GM23338 (cell line): ENCODE measurements around the gene RPL10A.

Experiments used
- CREB1 ChIP-seq: fragments of 250-450 bp; sonication (Bioruptor Pico); IDR thresholded peaks from 2 replicates; pipeline ENCODE4 v1.5.0; 2020; ENCODE audit warnings: low read depth, mild to moderate bottlenecking, moderate library complexity
- EZH2phosphoT487 ChIP-seq: fragments of 200-600 bp; sonication (generic); IDR thresholded peaks from one replicate; pipeline ENCODE4 v1.8.1; 2018; ENCODE audit warnings: antibody characterized with exemption; ENCODE audit not compliant: unreplicated experiment
- JUNB ChIP-seq: IDR thresholded peaks from one replicate; pipeline ENCODE4 v1.6.1; 2016; ENCODE audit warnings: antibody characterized with exemption; ENCODE audit not compliant: unreplicated experiment
- NANOG ChIP-seq: IDR thresholded peaks from 2 replicates; pipeline ENCODE4 v1.6.1; 2016; ENCODE audit warnings: antibody characterized with exemption, borderline replicate concordance
- POLR2AphosphoS5 ChIP-seq: IDR thresholded peaks from 2 replicates; pipeline ENCODE4 v1.6.1; 2016; ENCODE audit warnings: antibody characterized with exemption, low read depth
- TF ChIP-seq, protein P1 (sequence below), 2 experiments: fragments of 200-600 bp in 1 of 2; sonication (generic) in 1 of 2; conservative IDR thresholded peaks; 2 replicates each; pipeline versions ENCODE4 v1.5.1 to v1.6.1; 2016 to 2017; ENCODE audit warnings: antibody characterized with exemption in 2 of 2, low read depth in 2 of 2, mild to moderate bottlenecking in 2 of 2, moderate library complexity in 1 of 2
- TF ChIP-seq, protein P2 (sequence below): IDR thresholded peaks from one replicate; pipeline ENCODE4 v1.6.1; 2018; ENCODE audit warnings: antibody characterized with exemption; ENCODE audit not compliant: unreplicated experiment
- TF ChIP-seq, protein P3 (sequence below): IDR thresholded peaks from 2 replicates; pipeline ENCODE4 v1.6.1; 2016; ENCODE audit warnings: antibody characterized with exemption

DNA sequence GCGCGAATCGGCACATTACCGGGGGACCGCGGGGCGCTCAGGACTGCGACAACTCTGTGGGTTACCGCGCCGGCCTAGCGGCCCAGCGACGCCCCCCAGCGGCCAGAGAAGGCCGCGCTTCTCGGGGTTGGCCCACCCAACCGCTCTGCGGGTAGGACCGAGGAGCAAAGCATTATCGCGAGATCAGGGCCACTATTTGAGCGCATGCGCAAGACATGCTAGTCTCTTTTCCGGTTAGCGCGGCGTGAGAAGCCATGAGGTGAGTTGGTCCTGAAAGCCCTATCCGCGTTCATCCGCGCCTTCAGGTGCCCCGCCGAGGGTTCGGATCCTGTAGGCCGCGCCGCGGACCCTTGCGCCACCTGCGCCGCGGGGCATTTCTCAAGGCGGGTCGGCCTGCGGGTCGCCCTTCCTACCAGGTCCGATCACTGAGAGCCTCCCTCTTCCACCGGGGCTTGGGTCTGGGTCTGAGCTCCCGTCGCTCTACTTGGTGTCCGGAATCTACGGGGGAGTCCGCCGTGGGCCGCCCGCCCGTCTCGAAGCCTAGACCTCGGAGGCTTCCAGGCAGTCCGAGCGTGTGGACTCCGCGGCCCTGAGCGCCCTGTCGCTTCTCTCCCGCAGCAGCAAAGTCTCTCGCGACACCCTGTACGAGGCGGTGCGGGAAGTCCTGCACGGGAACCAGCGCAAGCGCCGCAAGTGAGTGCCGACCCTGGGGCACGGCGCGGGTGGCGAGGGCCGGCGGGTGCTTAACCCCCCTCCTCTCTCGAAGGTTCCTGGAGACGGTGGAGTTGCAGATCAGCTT is at the start of gene RPL10A:
- TF ChIP-seq, protein P1, sequence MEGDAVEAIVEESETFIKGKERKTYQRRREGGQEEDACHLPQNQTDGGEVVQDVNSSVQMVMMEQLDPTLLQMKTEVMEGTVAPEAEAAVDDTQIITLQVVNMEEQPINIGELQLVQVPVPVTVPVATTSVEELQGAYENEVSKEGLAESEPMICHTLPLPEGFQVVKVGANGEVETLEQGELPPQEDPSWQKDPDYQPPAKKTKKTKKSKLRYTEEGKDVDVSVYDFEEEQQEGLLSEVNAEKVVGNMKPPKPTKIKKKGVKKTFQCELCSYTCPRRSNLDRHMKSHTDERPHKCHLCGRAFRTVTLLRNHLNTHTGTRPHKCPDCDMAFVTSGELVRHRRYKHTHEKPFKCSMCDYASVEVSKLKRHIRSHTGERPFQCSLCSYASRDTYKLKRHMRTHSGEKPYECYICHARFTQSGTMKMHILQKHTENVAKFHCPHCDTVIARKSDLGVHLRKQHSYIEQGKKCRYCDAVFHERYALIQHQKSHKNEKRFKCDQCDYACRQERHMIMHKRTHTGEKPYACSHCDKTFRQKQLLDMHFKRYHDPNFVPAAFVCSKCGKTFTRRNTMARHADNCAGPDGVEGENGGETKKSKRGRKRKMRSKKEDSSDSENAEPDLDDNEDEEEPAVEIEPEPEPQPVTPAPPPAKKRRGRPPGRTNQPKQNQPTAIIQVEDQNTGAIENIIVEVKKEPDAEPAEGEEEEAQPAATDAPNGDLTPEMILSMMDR (conservative IDR thresholded peaks at IDR 0.05; ENCODE audit: low read depth in 2 of 2), result peak; percentile 87 to 93
- peak; percentile 100 for TF ChIP-seq POLR2AphosphoS5
- TF ChIP-seq EZH2phosphoT487, result no peak
- peak; percentile 60 for TF ChIP-seq CREB1 (CRISPR knock-in tag)
- no peak for TF ChIP-seq JUNB
- TF ChIP-seq, protein P2, sequence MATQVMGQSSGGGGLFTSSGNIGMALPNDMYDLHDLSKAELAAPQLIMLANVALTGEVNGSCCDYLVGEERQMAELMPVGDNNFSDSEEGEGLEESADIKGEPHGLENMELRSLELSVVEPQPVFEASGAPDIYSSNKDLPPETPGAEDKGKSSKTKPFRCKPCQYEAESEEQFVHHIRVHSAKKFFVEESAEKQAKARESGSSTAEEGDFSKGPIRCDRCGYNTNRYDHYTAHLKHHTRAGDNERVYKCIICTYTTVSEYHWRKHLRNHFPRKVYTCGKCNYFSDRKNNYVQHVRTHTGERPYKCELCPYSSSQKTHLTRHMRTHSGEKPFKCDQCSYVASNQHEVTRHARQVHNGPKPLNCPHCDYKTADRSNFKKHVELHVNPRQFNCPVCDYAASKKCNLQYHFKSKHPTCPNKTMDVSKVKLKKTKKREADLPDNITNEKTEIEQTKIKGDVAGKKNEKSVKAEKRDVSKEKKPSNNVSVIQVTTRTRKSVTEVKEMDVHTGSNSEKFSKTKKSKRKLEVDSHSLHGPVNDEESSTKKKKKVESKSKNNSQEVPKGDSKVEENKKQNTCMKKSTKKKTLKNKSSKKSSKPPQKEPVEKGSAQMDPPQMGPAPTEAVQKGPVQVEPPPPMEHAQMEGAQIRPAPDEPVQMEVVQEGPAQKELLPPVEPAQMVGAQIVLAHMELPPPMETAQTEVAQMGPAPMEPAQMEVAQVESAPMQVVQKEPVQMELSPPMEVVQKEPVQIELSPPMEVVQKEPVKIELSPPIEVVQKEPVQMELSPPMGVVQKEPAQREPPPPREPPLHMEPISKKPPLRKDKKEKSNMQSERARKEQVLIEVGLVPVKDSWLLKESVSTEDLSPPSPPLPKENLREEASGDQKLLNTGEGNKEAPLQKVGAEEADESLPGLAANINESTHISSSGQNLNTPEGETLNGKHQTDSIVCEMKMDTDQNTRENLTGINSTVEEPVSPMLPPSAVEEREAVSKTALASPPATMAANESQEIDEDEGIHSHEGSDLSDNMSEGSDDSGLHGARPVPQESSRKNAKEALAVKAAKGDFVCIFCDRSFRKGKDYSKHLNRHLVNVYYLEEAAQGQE, result peak; percentile 50
- TF ChIP-seq, protein P3, sequence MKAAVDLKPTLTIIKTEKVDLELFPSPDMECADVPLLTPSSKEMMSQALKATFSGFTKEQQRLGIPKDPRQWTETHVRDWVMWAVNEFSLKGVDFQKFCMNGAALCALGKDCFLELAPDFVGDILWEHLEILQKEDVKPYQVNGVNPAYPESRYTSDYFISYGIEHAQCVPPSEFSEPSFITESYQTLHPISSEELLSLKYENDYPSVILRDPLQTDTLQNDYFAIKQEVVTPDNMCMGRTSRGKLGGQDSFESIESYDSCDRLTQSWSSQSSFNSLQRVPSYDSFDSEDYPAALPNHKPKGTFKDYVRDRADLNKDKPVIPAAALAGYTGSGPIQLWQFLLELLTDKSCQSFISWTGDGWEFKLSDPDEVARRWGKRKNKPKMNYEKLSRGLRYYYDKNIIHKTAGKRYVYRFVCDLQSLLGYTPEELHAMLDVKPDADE, result peak; percentile 80
- no peak for TF ChIP-seq NANOG
